A673 (cell line): ENCODE data around the gene PPP2R5E. TPM values are rescaled to one million over a fixed set of nuclear protein-coding genes. Genes with fewer than 3 reads are reported as not detected.

Experiments
- BruUV-seq: library from RNA; stranded (reverse); fragments of 400-500 nt; replicated peaks from 2 replicates; lab custom pipeline; 2021; lab: Mats Ljungman, UMichigan
- CTCF ChIA-PET: fragments of 300-600 bp; sonication (Branson Sonifier 250); formaldehyde crosslinking; loops from one replicate; lab custom pipeline; 2022; ENCODE audit warnings: antibody characterized with exemption; lab: Charles Lee
- POLR2A ChIA-PET: fragments of 300-600 bp; sonication (Branson Sonifier 250); formaldehyde crosslinking; loops from one replicate; lab custom pipeline; 2022; ENCODE audit warnings: antibody characterized with exemption; ENCODE audit not compliant: low non-redundant PET; lab: Charles Lee
- DNase-seq: peaks from one replicate; pipeline ENCODE4 v3.0.0-alpha.2; 2015; ENCODE audit warnings: low spot score
- H3K27ac ChIP-seq: fragments of 200-600 bp; sonication (generic); 2 replicates; pipeline ENCODE4 v1.5.1; 2016; ENCODE audit warnings: mixed run types, low read depth, mild to moderate bottlenecking, mixed read lengths, antibody characterized with exemption, low read length; ENCODE audit not compliant: poor library complexity, severe bottlenecking
- H3K27me3 ChIP-seq: fragments of 200-600 bp; sonication (generic); replicated peaks from 2 replicates; pipeline ENCODE4 v1.6.1; 2017; ENCODE audit warnings: mixed run types, low read depth, mild to moderate bottlenecking, mixed read lengths, antibody characterized with exemption, low read length; ENCODE audit not compliant: insufficient read depth, poor library complexity
- H3K36me3 ChIP-seq: fragments of 200-600 bp; sonication (generic); 2 replicates; pipeline ENCODE4 v1.6.1; 2016; ENCODE audit warnings: mixed run types, mild to moderate bottlenecking, mixed read lengths, antibody characterized with exemption, low read length; ENCODE audit not compliant: insufficient read depth, poor library complexity, severe bottlenecking
- H3K4me1 ChIP-seq: fragments of 200-600 bp; sonication (generic); 2 replicates; pipeline ENCODE4 v1.6.1; 2017; ENCODE audit warnings: mixed run types, mild to moderate bottlenecking, mixed read lengths, antibody characterized with exemption, low read length; ENCODE audit not compliant: insufficient read depth, poor library complexity, severe bottlenecking
- H3K4me3 ChIP-seq: fragments of 200-600 bp; sonication (generic); 2 replicates; pipeline ENCODE4 v1.5.1; 2016; ENCODE audit warnings: low read depth, mixed run types, mild to moderate bottlenecking, mixed read lengths, low read length; ENCODE audit not compliant: poor library complexity, severe bottlenecking
- H3K9me3 ChIP-seq: fragments of 200-600 bp; sonication (generic); 2 replicates; pipeline ENCODE4 v1.6.1; 2016; ENCODE audit warnings: mixed run types, low read depth, mild to moderate bottlenecking, mixed read lengths, antibody characterized with exemption, low read length; ENCODE audit not compliant: poor library complexity, severe bottlenecking
- CTCF ChIP-seq: fragments of 300-800, 200-600 bp; sonication (generic); conservative IDR thresholded peaks from 2 replicates; pipeline ENCODE4 v1.5.1; 2017; ENCODE audit warnings: low read depth, mild to moderate bottlenecking, antibody characterized with exemption, low read length, moderate library complexity, mixed read lengths
- EZH2 ChIP-seq: fragments of 200-600 bp; sonication (generic); IDR thresholded peaks from 2 replicates; pipeline ENCODE4 v1.6.1; 2017; ENCODE audit warnings: borderline replicate concordance, low read depth, mild to moderate bottlenecking, mixed read lengths, antibody characterized with exemption, low read length; ENCODE audit not compliant: poor library complexity, severe bottlenecking
- intact Hi-C: fragments of 100-400 bp; cut with micrococcal nuclease; formaldehyde crosslinking; loops from one replicate; pipeline ENCODE4 v1.10.0; 2022; ENCODE audit not compliant: unreplicated experiment
- total RNA-seq: library from RNA; stranded (reverse); gene quantifications from 2 replicates; pipeline ENCODE4 v1.2.3, GENCODE V29; 2021

Gene PPP2R5E
- total RNA-seq, 1 experiment from 2014 or later = 66.0 TPM

DNA sequence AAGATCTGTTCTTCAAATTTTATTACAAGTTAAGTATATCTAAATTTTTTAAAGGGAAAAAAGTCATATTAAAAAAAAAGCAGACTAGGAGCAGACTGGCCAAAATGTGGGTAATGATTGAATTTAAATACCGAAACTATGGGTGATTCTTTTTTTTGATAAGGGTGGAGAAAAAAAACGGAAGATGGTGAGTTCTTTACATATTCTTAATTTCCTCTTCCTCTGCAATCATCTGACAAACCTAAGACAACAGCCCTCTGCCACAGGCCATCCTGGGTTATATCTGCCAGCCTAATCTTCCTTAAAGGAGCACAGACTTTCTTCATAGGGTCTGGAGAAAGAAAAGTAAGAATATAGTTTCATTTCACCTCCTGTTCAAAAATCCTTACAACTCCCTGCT, 108.0 kb downstream of the PPP2R5E start:
- Histone ChIP-seq H3K36me3 (no peaks in the 10 kb centered on the region), H3K27me3 (no peaks in the 10 kb centered on the region), H3K9me3 (no peaks in the 10 kb centered on the region), H3K27ac (no peak overlapping the region), H3K4me1 (peaks cover 25% of the 10 kb centered on the region), H3K4me3 (no peak overlapping the region)
- ChIA-PET POLR2A (no interaction called here), CTCF (no interaction called here)
- BruUV-seq = no TSS peak
- DNase-seq = no peak
- no peak for TF ChIP-seq EZH2
- no peak for TF ChIP-seq CTCF
- intact Hi-C loops = no loop called here

- BruUV-seq = no TSS peak
- no peaks in the 10 kb centered on the region for H3K36me3 ChIP-seq
- DNase-seq = no peak
- H3K27me3 ChIP-seq = no peaks in the 10 kb centered on the region
- peaks cover 19% of the 10 kb centered on the region for H3K4me1 ChIP-seq
- TF ChIP-seq CTCF = no peak
- no peak for TF ChIP-seq EZH2
- POLR2A ChIA-PET = interaction anchor here (0.6 kb wide), 1 partner anchor 1099 kb away, joined by 3 read pairs; no protein-coding TSS in a partner anchor
- intact Hi-C loops = no loop called here
- H3K9me3 ChIP-seq = no peaks in the 10 kb centered on the region
- no peak overlapping the region for H3K27ac ChIP-seq
- no peak overlapping the region for H3K4me3 ChIP-seq
- CTCF ChIA-PET = no interaction called here
Measured at GRCh38 chr14:63432888-63433552, 110.2 kb downstream of the PPP2R5E start.

- ChIA-PET POLR2A (no interaction called here), CTCF (no interaction called here)
- Histone ChIP-seq H3K9me3 (no peaks in the 10 kb centered on the region), H3K27me3 (no peaks in the 10 kb centered on the region), H3K4me3 (no peak overlapping the region), H3K27ac (no peak overlapping the region), H3K4me1 (peaks cover 19% of the 10 kb centered on the region), H3K36me3 (no peaks in the 10 kb centered on the region)
- no TSS peak for BruUV-seq
- TF ChIP-seq EZH2 = no peak
- DNase-seq = no peak
- intact Hi-C loops = no loop called here
Measured at GRCh38 chr14:63432228-63432627, 110.9 kb downstream of the PPP2R5E start.

GRCh38 chr14:63431466-63431865, 111.7 kb downstream of the PPP2R5E start:
- POLR2A ChIA-PET = no interaction called here
- intact Hi-C loops = no loop called here
- Histone ChIP-seq H3K9me3 (no peaks in the 10 kb centered on the region), H3K4me3 (no peak overlapping the region), H3K4me1 (peaks cover 21% of the 10 kb centered on the region), H3K36me3 (no peaks in the 10 kb centered on the region), H3K27ac (no peak overlapping the region), H3K27me3 (no peaks in the 10 kb centered on the region)
- no peak for TF ChIP-seq EZH2
- CTCF ChIA-PET = no interaction called here
- no peak for DNase-seq
- BruUV-seq = no TSS peak
